ENCODE measurements around the gene TICAM1. TPM values are rescaled to one million over a fixed set of nuclear protein-coding genes. Genes with fewer than 3 reads are reported as not detected.
"Not testable (repeated sequence)": the region's sequence is repeated elsewhere in the genome, so short reads cannot be mapped to it uniquely, and the experiment has no call there.

Gene TICAM1
- total RNA-seq: 10 to 100 TPM; 31.4 to 41.2 (median 34.3) TPM

DNA sequence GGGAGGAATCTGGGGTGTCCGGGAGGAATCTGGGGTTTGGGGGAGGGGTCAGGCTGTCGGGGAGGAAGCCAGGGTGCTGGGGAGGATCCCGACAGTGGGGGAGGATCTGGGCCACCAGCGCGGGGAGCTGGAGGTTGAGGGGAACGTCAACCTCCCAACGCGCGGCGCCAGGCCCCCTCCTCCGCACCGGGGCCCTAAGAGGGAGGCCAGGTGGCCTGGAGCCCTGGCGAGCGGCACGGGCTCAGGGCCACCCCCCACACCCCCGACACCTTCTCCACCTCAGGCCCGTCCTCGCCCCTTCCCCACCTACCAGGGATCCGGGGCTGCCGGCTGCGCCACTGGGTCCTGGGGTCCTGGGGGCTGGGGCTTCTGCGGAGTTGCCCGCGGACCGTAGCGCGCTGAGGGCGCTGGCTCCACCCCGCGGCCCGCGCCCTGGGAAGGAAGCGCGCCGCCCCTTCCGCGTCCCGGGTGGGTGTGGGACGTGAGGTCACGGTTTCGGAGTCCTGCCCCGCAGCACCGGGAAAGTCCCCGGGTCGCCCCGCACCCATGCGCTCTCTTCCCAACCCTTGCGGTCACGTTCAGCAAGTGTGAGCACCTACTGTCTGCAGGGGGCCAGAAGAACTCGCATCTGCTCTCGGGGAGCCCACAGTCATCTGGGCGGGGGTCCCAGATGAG is at the start of gene TICAM1:
Gene TICAM1, minus strand, starts transcription at position 409 of the 675 bp plus-strand sequence. CDS start 13,335 bp downstream, outside the sequence.
- no peaks in the 10 kb centered on the region for H3K9me3 Mint-ChIP-seq
- H3K27me3 Mint-ChIP-seq (ENCODE audit: low read depth): no peaks in the 10 kb centered on the region
- H3K4me3 Mint-ChIP-seq: peak within 1 kb of the TSS; percentile 93
- peaks cover 4% of the 10 kb centered on the region for H3K36me3 Mint-ChIP-seq (ENCODE audit: insufficient read depth)
- DNase-seq (peak; percentile 81), ATAC-seq (peak; percentile 98)
- H3K4me1 Mint-ChIP-seq (ENCODE audit: low read depth): peaks cover 24% of the 10 kb centered on the region

DNA sequence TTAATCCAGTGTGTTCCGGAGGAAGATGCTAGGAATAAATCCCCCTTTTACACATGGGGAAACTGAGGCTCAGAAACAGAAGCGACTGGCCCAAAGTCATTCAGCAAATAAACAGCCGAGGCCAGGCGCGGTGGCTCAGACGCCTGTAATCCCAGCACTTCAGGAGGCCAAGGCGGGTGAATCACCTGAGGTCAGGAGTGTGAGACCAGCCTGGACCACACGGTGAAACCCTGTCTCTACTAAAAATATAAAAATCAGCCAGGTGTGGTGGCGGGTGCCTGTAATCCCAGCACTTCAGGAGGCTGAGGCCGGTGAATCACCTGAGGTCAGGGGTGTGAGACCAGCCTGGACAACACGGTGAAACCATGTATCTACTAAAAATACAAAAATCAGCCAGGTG is 47.5 kb upstream of the TICAM1 start:
- Mint-ChIP-seq H3K27me3 (ENCODE audit: low read depth) (no peaks in the 10 kb centered on the region), H3K4me3 (no peak overlapping the region), H3K9me3 (no peaks in the 10 kb centered on the region), H3K4me1 (ENCODE audit: low read depth) (peaks cover 3% of the 10 kb centered on the region), H3K36me3 (ENCODE audit: insufficient read depth) (no peaks in the 10 kb centered on the region)
- ATAC-seq: no peak
- DNase-seq: no peak

DNA sequence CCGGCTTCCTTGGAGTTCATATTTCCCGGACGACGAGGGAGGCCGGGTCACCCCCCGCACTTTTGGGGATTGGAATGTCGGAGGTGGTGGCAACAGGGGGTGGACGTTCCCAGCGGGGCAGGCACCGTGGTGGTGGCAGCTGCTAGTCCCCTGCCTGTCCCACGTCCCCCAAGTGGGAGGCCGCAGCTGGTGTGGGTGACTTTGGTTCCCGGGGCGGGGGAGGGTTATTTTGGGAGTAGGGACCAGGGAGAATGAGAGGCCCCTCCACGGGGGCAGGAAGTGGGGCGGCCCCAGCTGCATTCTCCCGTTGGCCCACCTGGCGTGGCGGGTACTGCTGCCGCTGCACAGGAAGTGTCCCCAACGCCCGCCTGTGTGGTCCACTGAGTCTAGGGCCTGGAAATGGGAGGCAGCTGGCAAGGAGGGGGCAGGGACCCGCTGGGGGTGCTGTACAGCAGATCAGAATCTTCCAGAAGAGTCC is 47.0 kb upstream of the TICAM1 start:
- Mint-ChIP-seq H3K36me3 (ENCODE audit: insufficient read depth) (no peaks in the 10 kb centered on the region), H3K9me3 (no peaks in the 10 kb centered on the region), H3K27me3 (ENCODE audit: low read depth) (no peaks in the 10 kb centered on the region), H3K4me3 (no peak overlapping the region), H3K4me1 (ENCODE audit: low read depth) (peaks cover 3% of the 10 kb centered on the region)
- peak; percentile 21 to 48 for ATAC-seq
- no peak for DNase-seq

DNA sequence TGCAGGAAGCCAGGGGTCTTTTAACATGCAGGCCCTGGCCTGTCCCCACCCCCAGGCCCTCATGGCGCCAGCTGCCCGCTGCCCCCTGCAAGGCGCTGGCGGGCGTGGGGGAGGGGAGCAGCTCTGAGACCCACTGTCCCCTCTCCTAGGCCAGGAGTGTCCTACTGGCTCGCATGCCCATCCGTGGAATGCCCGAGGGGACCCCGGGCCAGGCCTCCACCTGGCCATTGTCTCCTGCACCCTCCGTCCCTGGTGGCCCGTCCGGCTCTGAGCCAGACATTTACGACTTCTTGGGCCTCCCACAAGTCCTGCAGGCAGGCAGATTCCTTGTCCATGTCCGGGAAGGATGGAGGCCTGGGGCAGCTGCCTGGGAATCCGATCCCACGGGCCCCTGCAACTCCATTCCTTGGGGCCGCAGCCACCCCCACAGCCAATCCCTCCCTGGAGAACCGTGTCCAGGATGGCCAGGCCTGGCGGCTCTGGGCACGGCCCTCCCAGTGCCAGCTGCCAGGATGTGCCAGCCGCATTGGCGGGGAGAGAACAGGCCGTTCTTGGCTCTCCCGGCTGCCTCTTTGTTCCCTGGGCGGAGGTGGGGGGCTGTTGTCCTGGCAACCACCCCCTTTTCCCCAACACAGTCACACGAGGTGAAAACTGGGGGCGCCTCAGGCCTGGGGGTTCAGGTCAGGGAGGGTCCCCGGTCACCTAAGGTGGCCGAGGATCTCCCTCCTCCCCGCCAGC is 46.4 kb upstream of the TICAM1 start:
- Mint-ChIP-seq H3K4me3 (no peak overlapping the region), H3K4me1 (ENCODE audit: low read depth) (peaks cover 3% of the 10 kb centered on the region), H3K9me3 (no peaks in the 10 kb centered on the region), H3K27me3 (ENCODE audit: low read depth) (no peaks in the 10 kb centered on the region), H3K36me3 (ENCODE audit: insufficient read depth) (no peaks in the 10 kb centered on the region)
- ATAC-seq: peak; percentile 14 to 18
- DNase-seq: no peak

DNA sequence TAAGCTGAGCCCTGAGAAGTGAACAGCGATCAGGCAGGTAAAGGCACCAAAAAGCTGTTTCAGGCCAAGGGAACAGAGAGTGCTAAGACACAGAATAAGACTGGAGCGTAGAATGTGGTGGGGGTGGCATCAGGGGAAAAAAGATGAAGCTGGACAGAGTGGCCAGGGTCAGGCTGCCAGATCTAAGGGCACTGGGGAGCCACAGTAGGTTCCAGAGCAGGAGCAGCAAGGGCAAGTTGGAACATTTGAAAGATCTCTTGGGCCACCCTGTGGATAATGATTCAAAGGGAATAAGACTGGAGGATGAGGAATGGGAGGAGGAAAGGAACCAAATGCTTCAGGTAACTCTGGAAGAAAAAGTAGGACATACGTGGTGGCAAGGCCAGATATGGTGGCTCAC is 42.4 kb upstream of the TICAM1 start:
- Mint-ChIP-seq H3K4me3 (no peak overlapping the region), H3K9me3 (no peaks in the 10 kb centered on the region), H3K27me3 (ENCODE audit: low read depth) (peaks cover 3% of the 10 kb centered on the region), H3K4me1 (ENCODE audit: low read depth) (peaks cover 12% of the 10 kb centered on the region), H3K36me3 (ENCODE audit: insufficient read depth) (no peaks in the 10 kb centered on the region)
- DNase-seq: no peak
- ATAC-seq: no peak

DNA sequence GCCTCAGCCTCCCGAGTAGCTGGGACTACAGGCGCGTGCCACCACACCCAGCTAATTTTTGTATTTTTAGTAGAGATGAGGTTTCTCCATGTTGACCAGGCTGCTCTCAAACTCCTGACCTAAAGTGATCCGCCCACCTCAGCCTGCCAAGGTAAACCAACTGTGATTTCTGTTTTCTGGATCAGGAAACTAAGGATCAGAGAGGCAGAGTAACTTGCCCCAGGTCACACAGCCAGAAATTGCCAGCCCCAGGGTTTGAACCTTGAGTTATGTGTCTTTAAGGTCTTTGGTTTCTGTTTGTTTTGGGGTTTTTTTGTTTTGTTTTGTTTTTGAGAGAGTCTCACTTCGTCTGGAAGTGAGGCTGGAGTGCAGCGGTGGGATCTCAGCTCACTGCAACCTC is 40.2 kb upstream of the TICAM1 start:
- peaks cover 3% of the 10 kb centered on the region for H3K27me3 Mint-ChIP-seq (ENCODE audit: low read depth)
- DNase-seq (no peak), ATAC-seq (no peak)
- no peaks in the 10 kb centered on the region for H3K36me3 Mint-ChIP-seq (ENCODE audit: insufficient read depth)
- H3K4me1 Mint-ChIP-seq (ENCODE audit: low read depth): peaks cover 15% of the 10 kb centered on the region
- H3K4me3 Mint-ChIP-seq: no peak overlapping the region
- H3K9me3 Mint-ChIP-seq: no peaks in the 10 kb centered on the region

DNA sequence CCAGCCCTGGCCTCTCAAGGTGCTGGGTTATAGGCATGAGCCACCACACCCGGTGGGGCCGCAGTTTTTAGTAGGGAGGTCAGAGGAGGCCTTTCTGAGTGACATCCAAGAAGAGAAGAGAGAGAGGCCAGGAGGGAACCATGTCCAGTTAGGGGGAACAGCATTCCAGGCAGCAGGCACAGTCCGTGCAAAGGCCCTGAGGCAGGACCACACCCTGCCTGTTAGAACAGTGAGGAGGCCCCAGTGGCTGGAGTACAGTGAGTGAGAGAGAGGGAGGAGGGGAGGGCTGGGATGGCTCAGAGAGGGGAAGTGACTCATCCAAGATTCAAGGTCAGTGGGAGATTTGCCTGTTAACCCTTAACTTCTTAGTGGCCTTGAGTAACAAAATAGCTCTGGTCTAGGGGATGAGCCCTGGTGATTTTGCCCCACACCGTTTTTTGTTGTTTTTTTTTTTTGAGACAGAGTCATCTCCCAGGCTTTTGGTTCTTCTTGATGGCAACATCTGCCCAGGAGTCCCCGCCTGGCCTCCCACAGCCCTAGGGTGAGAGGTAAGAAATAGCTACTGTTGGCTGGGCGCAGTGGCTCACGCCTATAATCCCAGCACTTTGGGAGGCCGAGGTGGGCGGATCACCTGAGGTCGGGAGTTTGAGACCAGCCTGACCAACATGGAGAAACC is 38.7 kb upstream of the TICAM1 start:
- no peak overlapping the region for H3K4me3 Mint-ChIP-seq
- no peaks in the 10 kb centered on the region for H3K9me3 Mint-ChIP-seq
- peaks cover 21% of the 10 kb centered on the region for H3K4me1 Mint-ChIP-seq (ENCODE audit: low read depth)
- H3K27me3 Mint-ChIP-seq (ENCODE audit: low read depth): peaks cover 3% of the 10 kb centered on the region
- DNase-seq: no peak
- peak in 1 of 2 donors; percentile 16 for ATAC-seq
- H3K36me3 Mint-ChIP-seq (ENCODE audit: insufficient read depth): no peaks in the 10 kb centered on the region

DNA sequence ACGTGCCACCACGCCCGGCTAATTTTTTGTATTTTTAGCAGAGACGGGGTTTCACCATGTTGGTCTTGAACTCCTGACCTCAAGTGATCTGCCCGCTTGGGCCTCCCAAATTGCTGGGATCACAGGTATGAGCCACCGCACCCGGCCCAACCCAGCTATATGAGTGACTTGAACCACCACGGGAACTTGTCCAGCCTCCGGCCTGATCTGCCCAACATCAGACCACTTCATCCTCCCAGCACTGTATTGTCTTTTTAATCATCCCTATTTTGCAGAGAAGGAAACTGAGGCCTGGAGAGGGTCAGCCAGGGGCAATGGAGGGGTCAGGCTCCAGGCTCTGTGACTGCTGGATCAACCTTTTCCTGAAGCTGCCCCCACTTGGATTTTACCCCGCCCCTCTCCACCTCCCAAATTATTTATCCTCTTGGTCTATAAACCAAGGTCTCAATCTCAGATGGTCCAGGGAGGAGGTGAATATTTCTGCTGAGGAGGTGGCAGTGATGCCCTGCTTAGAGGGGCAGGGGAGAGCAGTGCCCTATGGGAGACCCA is 36.8 kb upstream of the TICAM1 start:
- no peak for ATAC-seq
- H3K27me3 Mint-ChIP-seq (ENCODE audit: low read depth): peaks cover 3% of the 10 kb centered on the region

DNA sequence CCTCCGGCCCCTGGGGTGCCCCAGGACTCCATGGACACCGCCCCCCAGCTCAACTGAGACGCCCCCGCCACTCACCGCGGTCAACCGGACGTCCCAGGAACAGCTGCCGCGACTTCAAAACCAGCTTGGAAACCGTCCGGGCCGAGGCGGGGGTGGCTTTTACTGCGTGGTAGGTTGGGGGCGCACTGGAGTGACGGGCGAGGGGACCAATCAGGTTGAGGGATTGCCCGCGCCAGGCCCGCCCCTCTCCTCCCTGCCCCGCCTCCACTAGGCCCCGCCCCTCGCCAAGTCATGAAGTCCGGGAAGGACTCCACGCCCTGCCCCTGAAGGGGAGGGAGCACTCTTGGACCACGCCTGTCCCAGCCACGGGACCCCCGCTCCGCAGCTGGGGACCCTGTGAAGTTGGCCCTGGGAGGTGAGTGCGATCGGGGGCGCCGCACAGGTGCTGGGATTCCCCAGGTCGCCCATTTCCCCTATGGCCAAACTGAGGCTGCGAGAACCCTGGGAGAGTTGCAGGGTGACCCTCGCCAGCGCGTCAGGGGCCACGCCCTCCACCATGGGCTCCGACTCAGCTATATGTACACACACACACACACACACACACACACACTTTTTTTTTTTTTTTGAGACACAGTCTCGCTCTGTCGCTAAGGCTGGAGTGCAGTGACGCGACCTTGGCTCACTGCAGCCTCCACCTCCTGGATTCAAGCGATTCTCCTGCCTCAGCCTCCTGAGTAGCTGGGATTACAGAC is 36.2 kb upstream of the TICAM1 start, which contains the start of gene PLIN3:
Gene PLIN3, minus strand, starts transcription at position 134 of the 752 bp plus-strand sequence. CDS start 6,273 bp downstream, outside the sequence.
- Mint-ChIP-seq H3K4me1 (ENCODE audit: low read depth) (peaks cover 20% of the 10 kb centered on the region), H3K36me3 (ENCODE audit: insufficient read depth) (no peaks in the 10 kb centered on the region), H3K9me3 (no peaks in the 10 kb centered on the region), H3K27me3 (ENCODE audit: low read depth) (peaks cover 3% of the 10 kb centered on the region), H3K4me3 (peak within 1 kb of the TSS; percentile 82)
- peak; percentile 91 for DNase-seq
- ATAC-seq: peak; percentile 95 to 96

More for the DNA sequence above, 36.8 kb upstream of the TICAM1 start:
- no peaks in the 10 kb centered on the region for H3K9me3 Mint-ChIP-seq
- peak overlapping the region; percentile 82 for H3K4me3 Mint-ChIP-seq
- peaks cover 21% of the 10 kb centered on the region for H3K4me1 Mint-ChIP-seq (ENCODE audit: low read depth)
- DNase-seq: no peak
- H3K36me3 Mint-ChIP-seq (ENCODE audit: insufficient read depth): no peaks in the 10 kb centered on the region

DNA sequence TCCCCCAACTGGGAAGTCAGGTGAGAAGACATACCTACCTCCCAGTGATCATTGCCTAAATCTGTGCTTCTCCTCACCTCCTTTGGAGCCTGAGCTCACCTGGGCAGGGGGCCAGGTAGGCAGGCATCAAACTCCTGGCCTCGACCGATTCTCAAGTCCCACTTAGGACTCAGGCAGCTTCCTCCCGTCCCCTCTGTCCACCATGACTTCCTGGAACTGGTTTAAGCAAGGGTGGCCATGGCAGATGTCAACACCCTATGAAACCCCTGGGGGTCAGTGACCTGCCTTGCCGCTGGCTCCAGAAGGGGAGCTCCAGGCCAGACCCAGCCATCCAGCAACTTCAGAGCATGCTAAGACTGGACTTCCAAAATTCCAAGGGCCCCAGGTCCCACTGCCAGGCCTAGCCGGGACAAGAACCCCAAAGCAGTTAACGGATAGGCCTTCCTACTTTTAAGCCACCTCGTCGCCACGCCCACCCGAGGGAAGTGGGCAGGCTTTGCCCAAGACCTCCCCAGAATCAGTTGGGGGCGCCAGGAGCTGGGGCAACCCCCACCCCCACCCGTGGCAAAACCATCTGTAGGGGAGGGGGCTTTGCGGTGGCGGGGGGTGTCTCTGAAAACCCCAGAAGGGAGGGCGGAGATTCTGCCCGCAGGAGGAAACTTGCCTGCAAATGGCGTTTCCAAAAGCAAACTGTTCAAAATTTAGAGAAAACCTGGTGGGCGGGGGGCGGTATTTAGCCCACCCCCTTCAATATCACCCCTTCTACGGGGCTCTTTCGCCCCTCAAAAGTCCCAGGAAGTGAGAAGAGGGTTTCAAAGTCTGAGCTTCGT is 35.3 kb upstream of the TICAM1 start:
- H3K4me1 Mint-ChIP-seq (ENCODE audit: low read depth): peaks cover 16% of the 10 kb centered on the region
- H3K4me3 Mint-ChIP-seq: peak overlapping the region; percentile 82
- no peak for ATAC-seq
- H3K27me3 Mint-ChIP-seq (ENCODE audit: low read depth): no peaks in the 10 kb centered on the region
- no peaks in the 10 kb centered on the region for H3K9me3 Mint-ChIP-seq
- no peaks in the 10 kb centered on the region for H3K36me3 Mint-ChIP-seq (ENCODE audit: insufficient read depth)
- peak; percentile 57 for DNase-seq

DNA sequence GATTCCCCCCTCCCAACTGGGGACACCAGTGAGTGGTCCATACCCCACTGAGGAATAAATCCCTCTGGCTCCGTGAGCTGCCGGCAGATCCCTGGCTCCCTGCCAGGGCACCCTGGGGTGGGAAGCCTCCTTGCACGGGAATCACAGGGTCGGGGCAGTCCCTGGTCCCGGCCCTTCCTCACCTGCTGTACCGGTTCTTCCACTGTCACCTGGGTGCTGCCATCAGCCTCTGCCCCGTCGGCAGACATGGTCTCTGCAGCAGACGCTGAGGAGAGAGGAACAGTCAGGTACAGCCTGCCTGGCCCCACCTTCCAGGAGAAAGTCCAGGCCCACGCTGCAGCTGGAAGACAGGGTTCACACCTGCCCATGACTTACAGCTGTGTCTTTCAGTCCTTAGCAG is 29.6 kb upstream of the TICAM1 start:
- DNase-seq: no peak

DNA sequence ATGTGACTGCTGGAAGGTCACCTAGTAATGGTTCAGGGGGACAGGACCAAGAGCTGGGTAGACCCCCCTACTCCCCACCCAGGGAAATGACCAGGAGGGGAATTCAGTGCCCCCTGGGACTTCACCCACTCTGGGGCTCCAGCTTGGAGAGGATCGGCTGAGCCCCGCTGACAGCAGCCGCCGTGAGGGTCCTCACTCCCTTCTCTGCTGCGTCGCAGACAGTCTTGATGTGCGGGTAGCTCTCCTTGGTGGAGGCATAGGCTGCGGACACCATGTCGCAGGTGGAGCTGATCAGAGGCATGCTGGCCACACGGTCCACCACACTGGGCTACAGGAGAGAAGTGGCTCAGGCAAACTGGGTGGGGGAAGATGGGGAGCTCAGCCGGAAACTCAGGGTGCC is 28.2 kb upstream of the TICAM1 start:
- no peaks in the 10 kb centered on the region for H3K36me3 Mint-ChIP-seq (ENCODE audit: insufficient read depth)
- no peaks in the 10 kb centered on the region for H3K27me3 Mint-ChIP-seq (ENCODE audit: low read depth)
- H3K4me1 Mint-ChIP-seq (ENCODE audit: low read depth): no peaks in the 10 kb centered on the region
- no peak overlapping the region for H3K4me3 Mint-ChIP-seq
- no peak for DNase-seq
- H3K9me3 Mint-ChIP-seq: no peaks in the 10 kb centered on the region
- ATAC-seq: no peak

More for the DNA sequence above, 29.6 kb upstream of the TICAM1 start:
- Mint-ChIP-seq H3K27me3 (ENCODE audit: low read depth) (no peaks in the 10 kb centered on the region), H3K9me3 (no peaks in the 10 kb centered on the region), H3K36me3 (ENCODE audit: insufficient read depth) (no peaks in the 10 kb centered on the region), H3K4me3 (no peak overlapping the region), H3K4me1 (ENCODE audit: low read depth) (no peaks in the 10 kb centered on the region)
- ATAC-seq: no peak

DNA sequence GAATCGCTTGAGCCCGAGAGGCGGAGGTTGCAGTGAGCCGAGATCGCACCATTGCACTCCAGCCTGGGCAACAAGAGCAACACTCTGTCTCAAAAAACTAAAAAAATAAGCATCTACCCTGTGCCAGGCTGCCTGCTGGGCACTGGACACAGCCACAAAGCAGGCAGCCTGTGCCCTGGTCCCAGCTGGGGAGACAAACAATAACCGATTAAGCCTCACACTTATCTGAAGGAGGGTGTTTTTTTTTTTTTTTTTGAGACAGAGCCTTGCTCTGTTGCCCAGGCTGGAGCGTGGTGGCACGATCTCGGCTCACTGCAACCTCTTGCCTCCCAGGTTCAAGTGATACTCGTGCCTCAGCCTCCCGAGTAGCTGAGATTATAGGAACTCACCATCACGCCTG is 25.0 kb upstream of the TICAM1 start:
- not testable (repeated sequence) for H3K4me3 Mint-ChIP-seq; DNase-seq; ATAC-seq; H3K4me1 Mint-ChIP-seq (ENCODE audit: low read depth); H3K9me3 Mint-ChIP-seq; H3K27me3 Mint-ChIP-seq (ENCODE audit: low read depth); H3K36me3 Mint-ChIP-seq (ENCODE audit: insufficient read depth)
